Gastrocnemius medialis (tissue), 4 donors: ENCODE results near the gene DMD.

ENCODE experiments used
- CTCF ChIP-seq, 5 experiments: fragments of 450-650 bp in 3 of 5; fragments of 200-600 bp in 2 of 5; sonication (generic) in 2 of 5; IDR thresholded peaks in 4 of 5; conservative IDR thresholded peaks in 1 of 5; 1 replicate in 4 of 5; 2 replicates in 1 of 5; pipeline ENCODE4 v1.5.1; 2016 to 2019; ENCODE audit warnings: antibody characterized with exemption in 5 of 5, mild to moderate bottlenecking in 3 of 5, moderate library complexity in 3 of 5
- POLR2A ChIP-seq, 2 donors: fragments of 450-650 bp; IDR thresholded peaks; one replicate each; pipeline ENCODE4 v1.6.1; 2017; ENCODE audit warnings: antibody characterized with exemption in 2 of 2, mild to moderate bottlenecking in 2 of 2, moderate library complexity in 2 of 2

- no peak for TF ChIP-seq POLR2A (IDR thresholded peaks at IDR 0.05)
- peak in 1 of 5 experiments; percentile 9 for TF ChIP-seq CTCF (IDR thresholded peaks at IDR 0.05 in 4 of 5, conservative IDR thresholded peaks at IDR 0.05 in 1 of 5)
Measured at GRCh38 chrX:31279359-31279758, 1932.0 kb downstream of the DMD start.
